ENCODE data around the gene CDCA7L.

The CDCA7L gene

GRCh38 chr7:21945454-21946221 lies at the start of gene CDCA7L:
TSS of gene CDCA7L (minus strand) at chr7:21945899. CDS start at chr7:21945804, 95 bp downstream.
- peak in 2 of 3 experiments; percentile 35 to 52 for DNase-seq (ENCODE audit: low read depth in 3 of 3)

GRCh38 chr7:21986096-21986495 lies 40.4 kb upstream of the CDCA7L start:
- DNase-seq (ENCODE audit: low read depth in 3 of 3), result no peak

DNA sequence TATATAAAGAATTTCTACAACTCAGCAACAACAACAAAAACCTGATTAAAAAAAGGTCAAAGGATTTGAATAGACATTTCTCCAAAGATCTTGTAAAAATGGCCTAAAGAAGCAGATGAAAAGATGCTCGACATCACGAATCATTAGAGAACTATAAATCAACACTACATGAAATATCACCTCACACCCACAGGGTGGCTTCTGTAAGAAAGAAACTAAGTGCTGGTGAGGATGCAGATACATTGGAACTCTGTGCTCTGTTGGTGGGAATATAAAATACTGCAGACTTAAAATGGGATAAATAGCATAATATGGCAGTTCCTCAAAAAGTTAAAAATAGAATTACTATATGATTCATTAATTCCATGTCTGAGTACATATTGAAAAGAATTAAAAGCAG lies 38.3 kb upstream of the CDCA7L start:
- no peak for DNase-seq (ENCODE audit: low read depth in 3 of 3)

- no peak for DNase-seq (ENCODE audit: low read depth in 3 of 3)
Measured at GRCh38 chr7:21983056-21983455, 37.4 kb upstream of the CDCA7L start.

- DNase-seq (ENCODE audit: low read depth in 3 of 3), result no peak
Measured at GRCh38 chr7:21981524-21981923, 35.8 kb upstream of the CDCA7L start.

GRCh38 chr7:21980926-21981500 lies 35.3 kb upstream of the CDCA7L start:
- DNase-seq (ENCODE audit: low read depth in 3 of 3), result no peak

GRCh38 chr7:21972397-21972784 lies 26.7 kb upstream of the CDCA7L start:
- DNase-seq (ENCODE audit: low read depth in 3 of 3), result no peak

DNA sequence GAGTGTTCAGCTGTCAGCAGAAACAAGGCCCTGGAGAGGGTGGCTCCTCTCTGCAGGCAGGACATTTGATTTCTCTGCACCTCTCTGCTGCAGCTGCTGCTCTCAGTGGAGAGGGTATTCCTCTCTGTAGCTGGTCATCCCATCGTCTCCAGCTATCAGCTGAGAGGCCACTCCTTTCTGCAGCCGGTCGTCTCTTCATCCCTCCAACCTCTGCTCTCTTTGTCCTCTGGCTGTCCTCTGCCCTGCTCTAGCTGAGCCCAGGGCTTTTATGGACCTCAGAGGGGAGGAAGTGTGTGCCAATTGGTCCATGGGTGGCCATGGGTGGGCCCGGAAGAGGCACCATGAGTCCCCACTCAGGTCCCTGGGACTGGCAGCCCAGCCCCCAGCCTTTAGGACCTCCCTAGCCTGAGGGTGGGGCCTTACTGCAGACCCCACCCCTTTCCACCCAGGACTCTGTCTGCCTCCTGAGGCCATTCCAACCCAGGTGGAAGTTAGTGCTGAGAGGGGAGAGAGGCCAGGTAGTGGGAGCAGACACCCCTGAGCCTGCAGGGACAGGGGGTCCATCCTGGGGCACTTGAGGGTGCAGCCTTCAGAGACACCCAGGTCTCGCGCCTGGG lies 26.2 kb upstream of the CDCA7L start:
- no peak for DNase-seq (ENCODE audit: low read depth in 3 of 3)

DNA sequence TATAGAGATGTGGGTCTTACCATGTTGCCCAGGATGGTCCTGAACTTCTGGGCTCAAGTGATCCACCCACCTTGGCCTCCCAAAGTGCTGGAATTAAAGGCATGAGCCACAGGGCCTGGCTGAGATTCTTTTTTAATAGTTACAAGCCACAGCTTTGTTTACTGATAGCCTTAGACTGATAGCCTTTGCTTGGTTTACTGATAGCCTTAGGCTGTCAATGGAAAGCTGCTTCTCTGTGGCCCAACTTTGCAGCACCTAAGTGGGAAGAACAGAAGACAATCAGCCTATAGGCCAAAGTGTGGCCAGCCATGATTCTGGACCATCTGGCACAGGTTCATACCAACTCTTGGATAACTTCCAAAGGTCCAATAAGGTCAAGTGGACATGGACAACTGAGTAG lies 24.1 kb upstream of the CDCA7L start:
- DNase-seq (ENCODE audit: low read depth in 3 of 3), result no peak

DNA sequence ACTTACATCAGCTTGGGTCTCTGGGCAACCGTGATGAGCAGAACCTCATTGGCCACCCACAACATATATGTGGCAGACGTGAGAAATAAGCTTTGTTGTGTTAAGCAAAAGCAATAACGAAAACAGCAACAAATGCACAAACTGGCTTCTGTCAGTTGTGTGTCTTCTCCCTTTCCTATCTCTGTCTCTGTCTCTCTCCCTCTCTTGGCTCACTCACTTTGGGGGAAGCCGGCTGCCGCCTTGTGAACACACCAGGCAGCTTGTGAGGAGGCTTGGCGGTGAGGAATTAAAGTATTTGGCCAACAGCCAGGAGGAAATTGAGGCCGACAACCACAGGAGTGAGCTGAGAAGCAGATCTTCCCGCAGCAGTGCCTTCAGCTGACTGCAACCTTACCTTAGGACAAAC lies 21.9 kb upstream of the CDCA7L start:
- no peak for DNase-seq (ENCODE audit: low read depth in 3 of 3)

GRCh38 chr7:21966271-21966670 lies 20.6 kb upstream of the CDCA7L start:
- DNase-seq (ENCODE audit: low read depth in 3 of 3), result no peak

DNA sequence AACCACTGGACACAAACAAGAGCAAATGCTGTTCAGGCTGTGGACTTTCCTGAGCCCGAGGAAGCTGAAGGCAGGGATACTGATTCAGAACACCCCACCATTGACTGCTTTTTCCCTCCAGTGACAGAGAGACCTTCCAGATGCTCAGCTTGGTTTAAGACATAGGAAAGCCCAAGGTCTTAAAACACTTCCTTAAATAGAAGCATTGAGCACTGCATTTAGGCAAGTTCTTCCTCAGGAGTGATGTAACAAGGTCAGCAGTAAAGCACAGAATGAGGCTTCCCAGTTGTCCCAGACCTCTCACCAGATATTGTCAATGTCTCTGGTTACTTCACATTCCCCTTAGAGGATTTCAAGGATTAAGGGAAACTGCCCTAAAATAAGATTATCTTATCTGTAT lies 19.6 kb upstream of the CDCA7L start:
- DNase-seq (ENCODE audit: low read depth in 3 of 3), result no peak

- no peak for DNase-seq (ENCODE audit: low read depth in 3 of 3)
Measured at GRCh38 chr7:21962677-21963076, 17.0 kb upstream of the CDCA7L start.

- no peak for DNase-seq (ENCODE audit: low read depth in 3 of 3)
Measured at GRCh38 chr7:21960922-21961321, 15.2 kb upstream of the CDCA7L start.

DNA sequence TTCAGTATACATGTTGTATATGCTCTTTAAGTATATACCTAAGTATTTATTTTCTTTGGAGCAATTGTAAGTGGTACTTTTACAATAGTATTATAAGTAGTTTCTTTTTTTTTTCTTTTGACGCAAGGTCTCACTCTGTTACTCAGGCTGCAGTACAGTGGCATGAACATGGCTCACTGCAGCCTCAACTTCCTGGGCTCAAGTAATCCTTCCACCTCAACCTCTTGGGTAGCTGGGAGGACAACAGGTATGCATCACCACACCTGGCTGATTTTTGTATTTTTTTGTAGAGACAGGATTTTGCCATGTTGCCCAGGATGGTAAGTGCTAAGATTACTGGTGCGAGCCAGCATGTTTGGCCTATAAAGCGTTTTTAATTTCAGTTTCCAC lies 13.7 kb upstream of the CDCA7L start:
- no peak for DNase-seq (ENCODE audit: low read depth in 3 of 3)

DNA sequence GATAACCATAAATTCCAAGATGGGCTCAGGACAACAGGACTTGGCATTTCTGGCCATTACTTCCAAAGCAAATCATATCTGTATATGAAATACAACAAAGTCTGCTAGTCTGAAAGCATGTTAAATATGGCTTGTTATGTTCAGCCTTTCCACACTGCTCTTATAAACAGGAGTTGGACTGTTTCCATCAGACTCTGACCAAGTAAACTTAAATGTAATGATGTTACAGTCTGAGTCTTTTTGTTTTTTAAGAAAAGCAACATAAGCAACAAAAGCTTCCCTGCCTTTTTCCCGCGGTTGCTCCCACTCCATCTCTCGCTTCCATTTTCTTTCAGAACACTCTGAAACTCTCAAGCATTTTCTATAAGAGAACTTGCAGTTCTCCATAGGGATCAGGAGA lies 8.1 kb upstream of the CDCA7L start:
- no peak for DNase-seq (ENCODE audit: low read depth in 3 of 3)

- no peak for DNase-seq (ENCODE audit: low read depth in 3 of 3)
Measured at GRCh38 chr7:21948887-21949540, 3.3 kb upstream of the CDCA7L start.

DNA sequence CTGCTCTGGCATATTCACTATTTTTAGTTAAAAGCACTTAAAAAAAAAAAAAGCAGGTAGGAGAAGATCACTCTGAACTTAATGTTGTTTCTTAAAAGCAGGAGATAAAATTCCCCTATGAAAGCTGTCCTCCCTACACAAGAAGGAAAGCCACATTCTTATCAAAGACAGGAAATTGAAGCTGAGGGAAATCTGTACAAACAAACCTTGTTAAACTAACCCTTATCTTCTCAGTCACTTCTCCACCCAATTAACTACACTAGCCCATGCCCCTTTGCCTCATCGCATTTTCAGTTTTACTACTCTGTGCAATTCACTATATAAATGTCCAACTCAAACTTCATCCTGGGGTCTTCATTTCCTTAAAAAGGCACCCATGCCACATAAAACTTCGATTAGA lies 2.7 kb upstream of the CDCA7L start:
- DNase-seq (ENCODE audit: low read depth in 3 of 3), result no peak

DNA sequence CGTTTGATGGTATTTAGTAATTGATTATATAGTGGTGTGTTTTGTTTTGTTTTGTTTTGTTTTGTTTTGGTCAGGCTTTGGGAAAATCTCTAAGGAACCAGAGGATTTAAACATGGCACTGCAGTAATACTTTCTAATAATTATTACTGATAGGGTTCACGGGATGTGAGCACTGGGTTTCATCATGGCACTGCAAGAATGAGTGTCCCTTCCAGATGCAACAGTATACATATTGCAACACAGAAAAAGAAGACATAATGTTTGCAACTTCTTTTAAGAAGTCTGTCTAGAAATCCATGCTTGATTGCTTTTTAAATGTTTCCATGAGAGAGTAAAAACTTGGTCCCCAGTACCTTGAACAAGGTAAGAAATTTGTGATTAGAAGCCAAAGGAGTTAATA lies 2.2 kb upstream of the CDCA7L start:
- DNase-seq (ENCODE audit: low read depth in 3 of 3), result no peak

- no peak for DNase-seq (ENCODE audit: low read depth in 3 of 3)
Measured at GRCh38 chr7:21947056-21947455, 1.4 kb upstream of the CDCA7L start.

DNA sequence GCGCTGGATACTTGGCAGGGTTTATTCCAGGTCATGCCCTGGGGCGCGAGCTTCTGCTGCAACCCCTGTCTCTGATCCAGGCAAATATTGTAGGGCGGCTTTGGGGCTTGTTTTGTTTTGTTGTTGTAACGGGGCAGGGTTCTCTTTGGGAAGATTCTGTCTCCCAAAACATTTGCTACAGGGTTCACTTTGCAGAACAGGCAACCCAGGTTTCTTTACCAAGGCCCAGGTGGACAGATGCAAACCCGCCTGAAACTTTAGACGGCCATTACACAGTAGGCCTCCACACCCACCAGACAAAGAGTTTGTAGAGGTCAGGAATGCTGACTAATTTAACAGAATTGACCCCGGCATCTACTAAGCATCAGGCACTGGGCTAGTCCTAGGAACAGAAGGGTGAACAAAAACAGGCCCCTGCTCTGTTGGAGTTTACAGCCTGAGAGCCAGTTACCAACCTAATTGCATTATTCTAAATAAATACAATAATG lies 567 bp upstream of the CDCA7L start:
- no peak for DNase-seq (ENCODE audit: low read depth in 3 of 3)

DNA sequence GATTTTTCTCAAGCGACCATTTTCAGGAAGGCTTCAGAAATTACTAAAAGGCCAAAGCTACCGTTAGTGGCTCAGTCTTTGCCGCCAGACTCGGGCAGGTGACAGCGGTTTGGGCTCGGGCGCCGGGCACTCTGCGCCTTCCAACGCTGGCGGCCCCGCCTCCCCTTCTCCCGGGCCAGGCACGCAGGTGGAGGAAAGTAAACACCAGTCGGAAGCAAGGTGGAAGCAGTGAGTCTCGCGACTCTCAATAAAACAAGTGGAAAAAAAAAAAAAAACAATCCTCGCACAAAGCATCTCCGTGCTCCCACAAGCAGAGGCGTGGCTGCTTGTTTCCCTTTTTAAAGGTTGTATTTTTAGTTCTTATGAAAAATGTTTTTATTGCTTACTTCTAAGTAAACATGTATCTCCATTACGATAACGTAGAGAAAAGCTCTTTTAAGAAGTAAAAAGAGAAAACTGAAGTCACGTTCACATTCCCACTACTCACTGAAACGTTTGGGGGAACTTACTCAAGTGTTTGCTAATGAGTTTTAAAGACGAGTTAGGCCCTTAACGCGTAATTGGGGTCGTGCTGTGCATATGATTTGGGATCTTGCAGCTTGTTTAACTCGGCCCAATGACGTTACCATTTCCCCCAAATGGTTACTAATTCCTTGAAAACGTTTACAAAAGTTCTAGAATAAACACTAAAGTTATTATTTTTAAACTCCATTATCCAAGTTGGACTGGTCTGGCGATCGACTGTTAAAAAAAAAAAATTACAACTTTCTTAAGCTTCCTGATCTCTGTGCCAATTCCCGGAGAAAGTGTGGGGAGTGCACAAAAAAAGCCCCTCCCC lies 864 bp downstream of the CDCA7L start:
- DNase-seq (ENCODE audit: low read depth in 3 of 3), result peak in 1 of 3 experiments; percentile 24

All from stimulated activated CD4-positive, alpha-beta T cell treated with anti-CD3 and anti-CD28 coated beads, TNF-alpha, amount 100 ng/mL, for 4 hours (primary cell).